HepG2 (cell line): Measurements from ENCODE around the gene POPDC2.

Experiments
- BCL3 ChIP-seq: sonication (generic); formaldehyde crosslinking; IDR thresholded peaks from 2 replicates; pipeline ENCODE4 v1.5.1; 2020; ENCODE audit warnings: mild to moderate bottlenecking, missing genetic modification reagents, moderate library complexity
- BRF2 ChIP-seq: sonication (generic); formaldehyde crosslinking; IDR thresholded peaks from 2 replicates; pipeline ENCODE4 v1.8.1; 2022; ENCODE audit warnings: mild to moderate bottlenecking, missing genetic modification reagents
- JUND ChIP-seq: sonication (generic); formaldehyde crosslinking; IDR thresholded peaks from 2 replicates; pipeline ENCODE4 v1.8.0; 2022; ENCODE audit warnings: mild to moderate bottlenecking, missing genetic modification reagents
- NFYB ChIP-seq: sonication (generic); formaldehyde crosslinking; IDR thresholded peaks from 2 replicates; pipeline ENCODE4 v1.4.0; 2020; ENCODE audit warnings: missing genetic modification reagents
- PBX2 ChIP-seq: IDR thresholded peaks from 2 replicates; pipeline ENCODE4 v1.6.1; 2016; ENCODE audit warnings: control low read depth
- RBM39 ChIP-seq: fragments of 200-400 bp; formaldehyde crosslinking; IDR thresholded peaks from one replicate; pipeline ENCODE4 v1.6.1; 2018; ENCODE audit warnings: antibody characterized with exemption, mild to moderate bottlenecking, low read depth, low read length; ENCODE audit not compliant: poor library complexity, severe bottlenecking
- ZNF331 ChIP-seq: sonication (generic); formaldehyde crosslinking; IDR thresholded peaks from 2 replicates; pipeline ENCODE4 v1.4.0; 2020; ENCODE audit warnings: missing genetic modification reagents
- ZNF639 ChIP-seq: conservative IDR thresholded peaks from 2 replicates; pipeline ENCODE4 v1.6.1; 2018; ENCODE audit warnings: missing genetic modification reagents
- TF ChIP-seq, protein P1 (sequence below): sonication (generic); formaldehyde crosslinking; IDR thresholded peaks from 2 replicates; pipeline ENCODE4 v1.5.0; 2020; ENCODE audit warnings: mild to moderate bottlenecking, missing genetic modification reagents, moderate library complexity

GRCh38 chr3:119631516-119631915 lies 28.9 kb downstream of the POPDC2 start:
- TF ChIP-seq ZNF331 (CRISPR knock-in tag) (no peak), BCL3 (CRISPR knock-in tag) (no peak), RBM39 (no peak), PBX2 (CRISPR knock-in tag) (no peak), ZNF639 (CRISPR knock-in tag) (no peak), BRF2 (CRISPR knock-in tag) (no peak), NFYB (no peak), JUND (CRISPR knock-in tag) (no peak)
- TF ChIP-seq, protein P1, sequence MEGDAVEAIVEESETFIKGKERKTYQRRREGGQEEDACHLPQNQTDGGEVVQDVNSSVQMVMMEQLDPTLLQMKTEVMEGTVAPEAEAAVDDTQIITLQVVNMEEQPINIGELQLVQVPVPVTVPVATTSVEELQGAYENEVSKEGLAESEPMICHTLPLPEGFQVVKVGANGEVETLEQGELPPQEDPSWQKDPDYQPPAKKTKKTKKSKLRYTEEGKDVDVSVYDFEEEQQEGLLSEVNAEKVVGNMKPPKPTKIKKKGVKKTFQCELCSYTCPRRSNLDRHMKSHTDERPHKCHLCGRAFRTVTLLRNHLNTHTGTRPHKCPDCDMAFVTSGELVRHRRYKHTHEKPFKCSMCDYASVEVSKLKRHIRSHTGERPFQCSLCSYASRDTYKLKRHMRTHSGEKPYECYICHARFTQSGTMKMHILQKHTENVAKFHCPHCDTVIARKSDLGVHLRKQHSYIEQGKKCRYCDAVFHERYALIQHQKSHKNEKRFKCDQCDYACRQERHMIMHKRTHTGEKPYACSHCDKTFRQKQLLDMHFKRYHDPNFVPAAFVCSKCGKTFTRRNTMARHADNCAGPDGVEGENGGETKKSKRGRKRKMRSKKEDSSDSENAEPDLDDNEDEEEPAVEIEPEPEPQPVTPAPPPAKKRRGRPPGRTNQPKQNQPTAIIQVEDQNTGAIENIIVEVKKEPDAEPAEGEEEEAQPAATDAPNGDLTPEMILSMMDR (CRISPR knock-in tag): no peak
